Measurements from ENCODE around the gene LCA5. TPM values are rescaled to one million over a fixed set of nuclear protein-coding genes. Genes with fewer than 3 reads are reported as not detected.
A peak's percentile ranks its signal among the peaks of the same experiment; 100 is the strongest.
"Not testable (repeated sequence)": the region's sequence is repeated elsewhere in the genome, so short reads cannot be mapped to it uniquely, and the experiment has no call there.

LCA5 gene
- total and polyA plus RNA-seq, 11 donors = 0.42 to 3.6 (median 1.9) TPM

DNA sequence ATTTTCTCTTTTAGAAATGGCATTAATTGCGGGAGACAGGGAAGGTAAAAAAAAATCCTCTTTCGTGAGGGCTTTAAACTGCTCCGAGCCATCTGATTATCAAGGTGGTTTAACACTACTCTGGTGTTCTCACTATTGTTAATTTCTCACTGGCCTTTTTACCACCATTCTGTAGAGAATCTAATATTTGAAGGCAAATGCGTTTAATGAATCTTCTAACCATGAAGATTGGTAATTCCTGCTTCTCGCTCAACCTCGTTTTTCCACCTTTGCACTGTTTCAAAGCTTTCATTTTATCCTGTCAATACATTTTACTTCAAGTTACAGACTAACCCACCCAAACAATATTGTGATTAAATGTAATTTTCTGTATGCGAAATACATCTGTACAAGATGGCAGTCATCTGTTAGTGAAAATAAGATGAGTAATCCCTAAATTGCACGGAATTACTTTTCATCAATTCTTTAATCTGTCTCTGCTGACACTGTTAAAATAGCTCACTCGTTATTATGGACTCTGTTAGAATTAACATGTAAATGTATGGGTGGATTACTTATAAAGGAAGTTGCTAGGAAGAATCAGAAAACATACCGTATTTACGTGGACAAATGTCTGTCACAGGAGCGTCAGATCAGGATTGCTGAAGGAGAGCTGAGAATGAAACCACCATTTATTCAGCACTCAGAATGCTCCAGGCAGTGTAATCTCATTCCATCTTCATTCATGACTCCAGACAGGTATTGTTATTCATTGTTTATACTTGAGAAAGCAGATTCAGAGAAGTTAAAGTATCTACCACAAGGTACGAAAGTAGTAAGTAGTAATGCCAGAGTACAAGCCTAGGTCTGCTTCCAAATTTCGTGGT is 1.1 kb upstream of the LCA5 start:
- H3K27ac ChIP-seq = peak overlapping the region in 11 of 12 donors; percentile 22 to 93 (median 85)
- ATAC-seq (no peak), DNase-seq (no peak)
- TF ChIP-seq, protein P1, sequence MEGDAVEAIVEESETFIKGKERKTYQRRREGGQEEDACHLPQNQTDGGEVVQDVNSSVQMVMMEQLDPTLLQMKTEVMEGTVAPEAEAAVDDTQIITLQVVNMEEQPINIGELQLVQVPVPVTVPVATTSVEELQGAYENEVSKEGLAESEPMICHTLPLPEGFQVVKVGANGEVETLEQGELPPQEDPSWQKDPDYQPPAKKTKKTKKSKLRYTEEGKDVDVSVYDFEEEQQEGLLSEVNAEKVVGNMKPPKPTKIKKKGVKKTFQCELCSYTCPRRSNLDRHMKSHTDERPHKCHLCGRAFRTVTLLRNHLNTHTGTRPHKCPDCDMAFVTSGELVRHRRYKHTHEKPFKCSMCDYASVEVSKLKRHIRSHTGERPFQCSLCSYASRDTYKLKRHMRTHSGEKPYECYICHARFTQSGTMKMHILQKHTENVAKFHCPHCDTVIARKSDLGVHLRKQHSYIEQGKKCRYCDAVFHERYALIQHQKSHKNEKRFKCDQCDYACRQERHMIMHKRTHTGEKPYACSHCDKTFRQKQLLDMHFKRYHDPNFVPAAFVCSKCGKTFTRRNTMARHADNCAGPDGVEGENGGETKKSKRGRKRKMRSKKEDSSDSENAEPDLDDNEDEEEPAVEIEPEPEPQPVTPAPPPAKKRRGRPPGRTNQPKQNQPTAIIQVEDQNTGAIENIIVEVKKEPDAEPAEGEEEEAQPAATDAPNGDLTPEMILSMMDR (IDR thresholded peaks at IDR 0.05) = no peak
- TF ChIP-seq POLR2A (IDR thresholded peaks at IDR 0.05) = no peak
- H3K27me3 ChIP-seq = no peaks in the 10 kb centered on the region
- H3K4me3 ChIP-seq = peak overlapping the region; percentile 61 to 90 (median 80)
- H3K36me3 ChIP-seq = peaks cover 0 to 9% (median 0%) of the 10 kb centered on the region in 9 donors
- WGBS, 4 donors = 25 to 30% (median 28%) methylated on average over 14 of the region's 14 CpGs
- H3K4me1 ChIP-seq = peaks cover 0 to 24% (median 8%) of the 10 kb centered on the region in 12 donors
- H3K9me3 ChIP-seq = no peaks in the 10 kb centered on the region
- intact Hi-C loops (cut with DNase I) = loop anchor here in 7 of 10 donors (5.0 to 10.0 kb wide), 4 partner anchors 304 to 464 kb away; partner anchors contain the start of genes HMGN3 (in 6 of the 7) and PHIP (in 4 of the 7)

DNA sequence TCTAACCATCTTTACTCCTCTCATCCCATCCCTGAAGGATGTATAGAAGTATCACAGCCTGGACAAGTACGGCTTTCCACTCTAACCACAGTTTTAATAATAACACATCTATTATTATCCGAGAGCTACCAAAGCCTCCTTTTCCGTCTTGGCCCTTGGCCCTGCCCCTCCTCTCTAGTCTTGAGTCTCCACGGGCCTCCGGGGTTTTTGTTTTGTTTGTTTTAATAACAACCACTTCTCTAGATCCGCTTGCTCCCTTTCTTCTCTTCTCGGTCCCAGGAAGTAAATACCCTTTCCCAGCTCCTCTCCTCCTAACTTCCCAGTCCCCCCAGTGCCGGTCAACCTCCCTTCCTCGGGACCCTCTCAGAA is 661 bp downstream of the LCA5 start:
- peaks cover 0 to 24% (median 8%) of the 10 kb centered on the region in 12 donors for H3K4me1 ChIP-seq
- H3K27me3 ChIP-seq = no peaks in the 10 kb centered on the region
- peaks cover 0 to 3% (median 0%) of the 10 kb centered on the region in 9 donors for H3K36me3 ChIP-seq
- H3K4me3 ChIP-seq = peak overlapping the region; percentile 61 to 90 (median 80)
- intact Hi-C loops (cut with DNase I) = loop anchor here in 8 of 10 donors (2.0 to 10.0 kb wide), 5 partner anchors 302 to 462 kb away; partner anchors contain the start of genes HMGN3 (in 6 of the 8) and PHIP (in 4 of the 8)
- 0 to 1% (median 1%) methylated on average over 9 of the region's 9 CpGs for WGBS, 4 donors
- peak; percentile 39 to 64 (median 58) for DNase-seq
- H3K9me3 ChIP-seq = no peaks in the 10 kb centered on the region
- peak in 3 of 4 donors; percentile 5 to 40 (median 28) for ATAC-seq
- no peak for TF ChIP-seq POLR2A (IDR thresholded peaks at IDR 0.05)
- TF ChIP-seq, protein P1 (IDR thresholded peaks at IDR 0.05) = no peak
- peak overlapping the region; percentile 61 to 93 (median 86) for H3K27ac ChIP-seq

DNA sequence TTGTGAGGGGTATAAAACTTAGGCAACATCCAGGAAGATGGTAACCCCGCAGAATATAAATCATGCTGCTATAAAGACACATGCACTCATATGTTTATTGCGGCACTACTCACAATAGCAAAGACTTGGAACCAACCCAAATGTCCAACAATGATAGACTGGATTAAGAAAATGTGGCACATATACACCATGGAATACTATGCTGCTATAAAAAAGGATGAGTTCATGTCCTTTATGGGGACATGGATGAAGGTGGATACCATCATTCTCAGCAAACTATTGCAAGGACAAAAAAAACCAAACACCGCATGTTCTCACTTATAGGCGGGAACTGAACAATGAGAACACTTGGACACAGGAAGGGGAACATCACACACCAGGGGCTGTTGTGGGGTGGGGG is 7.7 kb downstream of the LCA5 start:
- ATAC-seq; H3K9me3 ChIP-seq; DNase-seq; H3K4me3 ChIP-seq; intact Hi-C loops (cut with DNase I); H3K27ac ChIP-seq; H3K36me3 ChIP-seq; H3K27me3 ChIP-seq: not testable (repeated sequence)
- 90 to 95% (median 94%) methylated on average over 4 of the region's 4 CpGs for WGBS, 4 donors
- H3K4me1 ChIP-seq = peaks cover 0 to 13% (median 1%) of the 10 kb centered on the region in 12 donors

DNA sequence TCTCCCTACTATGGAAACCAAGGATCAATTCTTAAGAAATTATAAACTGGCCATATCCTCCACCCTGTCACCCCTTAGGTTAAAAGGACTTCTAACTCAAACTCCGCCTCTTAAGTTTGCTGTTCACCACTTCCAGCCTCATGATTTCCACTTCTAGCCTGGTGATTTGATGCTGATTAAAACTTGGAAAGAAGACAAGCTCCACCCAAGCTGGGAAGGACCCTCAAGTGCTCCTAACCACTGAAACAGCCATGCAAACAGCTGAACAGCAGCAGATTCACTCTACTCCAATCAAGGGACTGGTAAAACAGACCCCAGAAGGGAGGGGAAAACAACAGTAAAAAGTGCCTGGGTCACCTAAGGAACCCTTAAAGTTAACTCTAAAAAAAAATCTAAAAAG is 10.3 kb downstream of the LCA5 start:
- WGBS, 4 donors = 95 to 100% (median 98%) methylated on average over 1 of the region's 1 CpG
- intact Hi-C loops (cut with DNase I) = no loop called here
- Histone ChIP-seq H3K9me3 (peaks cover 0 to 13% (median 0%) of the 10 kb centered on the region in 12 donors), H3K27me3 (no peaks in the 10 kb centered on the region), H3K4me3 (no peak overlapping the region), H3K27ac (no peak overlapping the region), H3K4me1 (peaks cover 0 to 13% (median 1%) of the 10 kb centered on the region in 12 donors), H3K36me3 (no peaks in the 10 kb centered on the region)
- DNase-seq = no peak
- no peak for TF ChIP-seq POLR2A (IDR thresholded peaks at IDR 0.05)
- TF ChIP-seq, protein P1 (IDR thresholded peaks at IDR 0.05) = no peak
- ATAC-seq = no peak

Data from heart left ventricle (tissue), 16 donors.